Right lobe of liver (tissue), 4 donors: ENCODE data around the gene DHX30.

Source experiments
- POLR2A ChIP-seq: fragments of 450-650 bp; IDR thresholded peaks from one replicate; pipeline ENCODE4 v1.6.1; 2017; ENCODE audit warnings: antibody characterized with exemption, mild to moderate bottlenecking
- TF ChIP-seq, protein P1 (sequence below), 4 donors: fragments of 200-600 bp in 3 of 4; fragments of 450-650 bp in 1 of 4; IDR thresholded peaks; one replicate each; pipeline versions ENCODE4 v1.5.1 to v1.8.0; 2016 to 2022; ENCODE audit warnings: antibody characterized with exemption in 4 of 4, mild to moderate bottlenecking in 2 of 4
- donor health status: DM: no; HTN: no; CAD: no.
- donor health status: DM: no; HTN: no; CAD: no.
- donor health status: DM: no; HTN: yes; CAD: no.

DNA sequence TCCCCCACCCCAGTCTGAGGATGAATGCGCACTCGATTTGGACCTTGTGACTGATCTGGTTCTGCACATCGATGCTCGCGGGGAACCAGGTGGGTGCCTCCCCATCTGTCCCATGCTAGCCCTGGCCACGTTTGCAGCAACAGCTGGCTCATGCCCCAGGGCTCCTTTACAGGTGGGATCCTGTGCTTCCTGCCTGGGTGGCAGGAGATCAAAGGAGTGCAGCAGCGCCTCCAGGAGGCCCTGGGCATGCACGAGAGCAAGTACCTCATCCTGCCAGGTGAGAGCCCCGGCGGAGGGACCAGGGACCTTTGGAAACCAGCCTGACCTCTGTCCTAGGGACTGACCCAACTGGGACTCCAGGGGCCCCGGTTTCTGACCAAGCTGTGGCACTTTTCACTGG is 44.3 kb downstream of the DHX30 start:
- TF ChIP-seq, protein P1, sequence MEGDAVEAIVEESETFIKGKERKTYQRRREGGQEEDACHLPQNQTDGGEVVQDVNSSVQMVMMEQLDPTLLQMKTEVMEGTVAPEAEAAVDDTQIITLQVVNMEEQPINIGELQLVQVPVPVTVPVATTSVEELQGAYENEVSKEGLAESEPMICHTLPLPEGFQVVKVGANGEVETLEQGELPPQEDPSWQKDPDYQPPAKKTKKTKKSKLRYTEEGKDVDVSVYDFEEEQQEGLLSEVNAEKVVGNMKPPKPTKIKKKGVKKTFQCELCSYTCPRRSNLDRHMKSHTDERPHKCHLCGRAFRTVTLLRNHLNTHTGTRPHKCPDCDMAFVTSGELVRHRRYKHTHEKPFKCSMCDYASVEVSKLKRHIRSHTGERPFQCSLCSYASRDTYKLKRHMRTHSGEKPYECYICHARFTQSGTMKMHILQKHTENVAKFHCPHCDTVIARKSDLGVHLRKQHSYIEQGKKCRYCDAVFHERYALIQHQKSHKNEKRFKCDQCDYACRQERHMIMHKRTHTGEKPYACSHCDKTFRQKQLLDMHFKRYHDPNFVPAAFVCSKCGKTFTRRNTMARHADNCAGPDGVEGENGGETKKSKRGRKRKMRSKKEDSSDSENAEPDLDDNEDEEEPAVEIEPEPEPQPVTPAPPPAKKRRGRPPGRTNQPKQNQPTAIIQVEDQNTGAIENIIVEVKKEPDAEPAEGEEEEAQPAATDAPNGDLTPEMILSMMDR (IDR thresholded peaks at IDR 0.05), result no peak
- TF ChIP-seq POLR2A, result no peak
